ENCODE data around the gene SLC10A1. TPM values are rescaled to one million over a fixed set of nuclear protein-coding genes. Genes with fewer than 3 reads are reported as not detected.

SLC10A1 gene
- total and polyA plus RNA-seq, 2 of the 8 experiments (the other 6 are each of a cell fraction or from before 2014, with no cell fraction given) = not detected

DNA sequence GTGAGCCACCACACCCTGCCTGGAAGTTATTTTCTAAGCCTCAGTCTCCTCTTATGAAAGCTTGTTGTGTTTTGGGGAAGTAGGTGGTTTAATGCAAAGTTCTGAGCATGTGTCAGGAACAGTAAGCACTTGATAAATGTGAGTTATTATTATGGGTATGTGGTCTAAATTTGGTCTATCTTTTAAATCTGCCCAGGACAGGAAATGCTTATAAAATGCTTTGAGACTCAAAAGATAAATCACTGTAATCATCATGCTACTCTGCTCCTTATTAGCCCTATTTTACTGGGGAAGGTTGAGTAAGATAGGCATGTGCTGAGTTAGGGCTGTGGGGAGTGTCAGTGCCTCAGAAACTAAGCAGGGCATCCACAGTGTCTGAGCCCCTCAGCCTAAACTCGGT is 43.2 kb downstream of the SLC10A1 start:
- H3K79me2 ChIP-seq (ENCODE audit: control insufficient read depth in 1 of 2, insufficient read depth in 2 of 2, low read length in 2 of 2) = no peaks in the 10 kb centered on the region
- H3K27me3 ChIP-seq (replicated peaks in 1 of 4; ENCODE audit: control insufficient read depth in 3 of 4, extremely low read depth in 1 of 4, insufficient read depth in 3 of 4, low read length in 3 of 4) = no peaks in the 10 kb centered on the region
- no peaks in the 10 kb centered on the region for H4K20me1 ChIP-seq (replicated peaks in 1 of 2; ENCODE audit: control insufficient read depth in 1 of 2, insufficient read depth in 2 of 2, low read length in 2 of 2)
- no peak overlapping the region for H3K4ac ChIP-seq (replicated peaks; ENCODE audit: insufficient read length, low read depth, low read length)
- no peak overlapping the region for H2AK5ac ChIP-seq (ENCODE audit: low read depth, low read length)
- H2BK12ac ChIP-seq (ENCODE audit: low read depth, low read length) = no peak overlapping the region; the same call in 1 of the 2 replicates
- TF ChIP-seq SAP30 (IDR thresholded peaks at IDR 0.05; ENCODE audit: insufficient read depth, insufficient replicate concordance, low read length) (no peak), CHD1 (IDR thresholded peaks at IDR 0.05; ENCODE audit: low read depth, low read length) (no peak), EZH2 (IDR thresholded peaks at IDR 0.05; ENCODE audit: low read depth, low read length, severe bottlenecking) (no peak), BACH1 (IDR thresholded peaks at IDR 0.05; ENCODE audit: low read length) (no peak), ASH2L (IDR thresholded peaks at IDR 0.05; ENCODE audit: low read length) (no peak), KDM5A (IDR thresholded peaks at IDR 0.05; ENCODE audit: low read length) (no peak), CBX5 (IDR thresholded peaks at IDR 0.05; ENCODE audit: low read depth, low read length) (no peak), TEAD4 (IDR thresholded peaks at IDR 0.05; ENCODE audit: low read depth, low read length) (no peak)
- TF ChIP-seq, protein P1, sequence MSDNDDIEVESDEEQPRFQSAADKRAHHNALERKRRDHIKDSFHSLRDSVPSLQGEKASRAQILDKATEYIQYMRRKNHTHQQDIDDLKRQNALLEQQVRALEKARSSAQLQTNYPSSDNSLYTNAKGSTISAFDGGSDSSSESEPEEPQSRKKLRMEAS (IDR thresholded peaks at IDR 0.05) = no peak
- FAIRE-seq = no peak
- H3K14ac ChIP-seq (ENCODE audit: insufficient read length) = no peak overlapping the region
- POLR2A ChIA-PET (ENCODE audit: partially characterized antibody) = interaction anchor here (1.4 to 5.0 kb wide), 2 partner anchors 11 to 13 kb away, joined by 3 to 29 read pairs; partner anchors contain the start of gene SRSF5
- no peak overlapping the region for H2BK5ac ChIP-seq (ENCODE audit: low read depth, low read length)
- no peak overlapping the region for H4K5ac ChIP-seq (ENCODE audit: insufficient read length, low read depth, low read length)
- H2BK20ac ChIP-seq (ENCODE audit: low read length) = no peak overlapping the region
- H4K91ac ChIP-seq (replicated peaks; ENCODE audit: insufficient read length, low read length) = no peak overlapping the region
- no peak overlapping the region for H2BK15ac ChIP-seq (ENCODE audit: low read length)
- no peaks in the 10 kb centered on the region for H3K36me3 ChIP-seq (ENCODE audit: control insufficient read depth in 2 of 4, insufficient read depth in 4 of 4, low read length in 3 of 4)
- no peaks in the 10 kb centered on the region for H3K23me2 ChIP-seq (ENCODE audit: low read depth, low read length)
- CTCF ChIA-PET (ENCODE audit: partially characterized antibody) = interaction anchor here (0.8 to 1.6 kb wide), 2 partner anchors 27 to 169 kb away, joined by 4 to 5 read pairs; no protein-coding TSS in a partner anchor
- no peaks in the 10 kb centered on the region; a peak in 1 of 4 replicates for H3K9me3 ChIP-seq (ENCODE audit: insufficient read depth in 2 of 2, low read depth in 1 of 2, low read length in 1 of 2)
- H3K4me3 ChIP-seq (ENCODE audit: extremely low read depth in 1 of 4, insufficient read depth in 2 of 4, low read depth in 3 of 4, low read length in 4 of 4) = no peak overlapping the region
- H3K27ac ChIP-seq (ENCODE audit: low read depth, low read length) = no peak overlapping the region
- H3K4me2 ChIP-seq (ENCODE audit: insufficient read depth in 1 of 2, low read depth in 2 of 2, low read length in 2 of 2) = no peak overlapping the region
- no peak overlapping the region for H3K18ac ChIP-seq (ENCODE audit: extremely low read depth, low read length)
- H2BK120ac ChIP-seq (replicated peaks; ENCODE audit: low read depth, low read length) = no peak overlapping the region
- H4K8ac ChIP-seq (ENCODE audit: extremely low read depth, insufficient read depth, low read length) = no peak overlapping the region
- no peak for DNase-seq (ENCODE audit: low read depth in 1 of 2, low spot score in 2 of 2)
- no peak overlapping the region for H2AFZ ChIP-seq (ENCODE audit: low read length)
- H3K4me1 ChIP-seq (replicated peaks in 1 of 4; ENCODE audit: control insufficient read depth in 3 of 4, insufficient read depth in 4 of 4, low read length in 3 of 4) = 0 out of 7 replicates have a peak, but pooled peaks cover 0 to 2% (median 0%) of the 10 kb centered on the region in 4 experiments
- no peak overlapping the region for H3K23ac ChIP-seq (ENCODE audit: insufficient read length)
- 100% methylated on average over 1 of the region's 1 CpG; no CpG with 5 or more reads in 1 of the 2 experiments for WGBS, 2 experiments (ENCODE audit: extremely low coverage in 1 of 2, insufficient coverage in 1 of 2, insufficient read length in 1 of 2, insufficient replicate concordance in 2 of 2, low coverage in 1 of 2, low lambda C conversion rate in 2 of 2, missing lambda C conversion rate in 1 of 2)
- no peak overlapping the region for H3K56ac ChIP-seq (replicated peaks; ENCODE audit: insufficient read length, low read depth, low read length)
- H3K9ac ChIP-seq (replicated peaks in 1 of 4; ENCODE audit: extremely low read depth in 1 of 4, low read depth in 3 of 4, low read length in 3 of 4) = no peak overlapping the region
- no peaks in the 10 kb centered on the region for H3K79me1 ChIP-seq (ENCODE audit: low read depth, low read length)

Data from H1 (cell line).